Left colon (tissue), 2 donors: Measurements from ENCODE around the gene NEURL1B. TPM values are rescaled to one million over a fixed set of nuclear protein-coding genes. Genes with fewer than 3 reads are reported as not detected.
A peak's percentile ranks its signal among the peaks of the same experiment; 100 is the strongest.

Experiments used
- ATAC-seq: fragments of 200-7000 bp; cut with Tn5 transposase; one replicate; pipeline ENCODE4 v1.9.1; 2020; ENCODE audit warnings: mild to moderate bottlenecking, moderate library complexity
- DNase-seq, 2 donors: peaks; one replicate each; pipeline ENCODE4 v3.0.0-alpha.2; 2020
- intact Hi-C, 2 donors: fragments of 100-400 bp; cut with DNase I in 1 of 2; cut with micrococcal nuclease in 1 of 2; formaldehyde crosslinking; loops; one replicate each; pipeline versions ENCODE4 v1.11.2 to v1.14.0; 2022; cut with DNase I, micrococcal nuclease
- total RNA-seq, 2 donors: library from RNA; stranded (reverse); fragmentation: NEBNext Ultra II Directional; extraction: Animal tissue kit (Norgen Biotek cat#: 25700); gene quantifications; one replicate each; pipeline ENCODE4 v1.2.1, GENCODE V29; 2021
- donor health status: DM: no; HTN: no; CAD: no.
- donor health status: DM: yes; HTN: yes; CAD: no.

NEURL1B gene
- total RNA-seq, 2 donors from 2014 or later: 60.5 to 90.8 TPM

- DNase-seq (no peak), ATAC-seq (peak; percentile 53)
- intact Hi-C loops: no loop called here
Measured at GRCh38 chr5:172630082-172630481, 11.0 kb upstream of the NEURL1B start.

GRCh38 chr5:172630482-172630881 is 10.6 kb upstream of the NEURL1B start:
- no peak for ATAC-seq
- DNase-seq: no peak
- intact Hi-C loops: no loop called here

GRCh38 chr5:172630986-172631385 is 10.1 kb upstream of the NEURL1B start:
- peak; percentile 11 for ATAC-seq
- no peak for DNase-seq
- intact Hi-C loops: no loop called here

- ATAC-seq (no peak), DNase-seq (peak in 1 of 2 donors; percentile 6)
- intact Hi-C loops: no loop called here
Measured at GRCh38 chr5:172632346-172633092, 8.5 kb upstream of the NEURL1B start.

- DNase-seq: peak in 1 of 2 donors; percentile 2
- no peak for ATAC-seq
- intact Hi-C loops: no loop called here
Measured at GRCh38 chr5:172633403-172633970, 7.6 kb upstream of the NEURL1B start.

GRCh38 chr5:172634106-172634899 is 6.8 kb upstream of the NEURL1B start:
- intact Hi-C loops: no loop called here
- ATAC-seq: no peak

GRCh38 chr5:172635038-172635437 is 6.0 kb upstream of the NEURL1B start:
- no peak for ATAC-seq
- intact Hi-C loops: no loop called here

More at GRCh38 chr5:172634106-172634899, 6.8 kb upstream of the NEURL1B start:
- DNase-seq: peak; percentile 3 to 15

GRCh38 chr5:172636279-172637050 is 4.6 kb upstream of the NEURL1B start:
- peak; percentile 16 for DNase-seq
- intact Hi-C loops: no loop called here

More at GRCh38 chr5:172635038-172635437, 6.0 kb upstream of the NEURL1B start:
- peak; percentile 5 to 18 for DNase-seq

GRCh38 chr5:172637110-172637580 is 3.9 kb upstream of the NEURL1B start:
- DNase-seq (peak; percentile 89 to 96), ATAC-seq (peak; percentile 83)
- intact Hi-C loops: no loop called here

More at GRCh38 chr5:172636279-172637050, 4.6 kb upstream of the NEURL1B start:
- no peak for ATAC-seq

GRCh38 chr5:172637740-172638139 is 3.3 kb upstream of the NEURL1B start:
- intact Hi-C loops: no loop called here
- ATAC-seq (peak; percentile 2), DNase-seq (peak; percentile 26 to 30)

- intact Hi-C loops: no loop called here
- DNase-seq (peak; percentile 7 to 21), ATAC-seq (no peak)
Measured at GRCh38 chr5:172638209-172638768, 2.8 kb upstream of the NEURL1B start.

GRCh38 chr5:172640139-172640538 is 924 bp upstream of the NEURL1B start:
- intact Hi-C loops: loop anchor here in 1 of 2 donors (10.0 kb wide), 2 partner anchors 55 to 75 kb away; no protein-coding TSS in a partner anchor
- ATAC-seq (no peak), DNase-seq (peak in 1 of 2 donors; percentile 26)

- ATAC-seq: no peak
- intact Hi-C loops: loop anchor here in 1 of 2 donors (10.0 kb wide), 2 partner anchors 53 to 77 kb away; no protein-coding TSS in a partner anchor
Measured at GRCh38 chr5:172641359-172642050, 442 bp downstream of the NEURL1B start.

GRCh38 chr5:172642051-172642409 is 967 bp downstream of the NEURL1B start:
- no peak for ATAC-seq
- DNase-seq: peak; percentile 26 to 32
- intact Hi-C loops: loop anchor here in 1 of 2 donors (10.0 kb wide), 2 partner anchors 53 to 77 kb away; no protein-coding TSS in a partner anchor

More at GRCh38 chr5:172641359-172642050, 442 bp downstream of the NEURL1B start:
- peak; percentile 32 to 48 for DNase-seq

- intact Hi-C loops: loop anchor here in 1 of 2 donors (10.0 kb wide), 2 partner anchors 52 to 78 kb away; no protein-coding TSS in a partner anchor
- DNase-seq (no peak), ATAC-seq (peak; percentile 6)
Measured at GRCh38 chr5:172642486-172642885, 1.4 kb downstream of the NEURL1B start.

GRCh38 chr5:172642926-172643871 is 2.1 kb downstream of the NEURL1B start:
- intact Hi-C loops: loop anchor here in 1 of 2 donors (10.0 kb wide), 2 partner anchors 52 to 78 kb away; no protein-coding TSS in a partner anchor
- no peak for ATAC-seq

More at GRCh38 chr5:172642926-172643871, 2.1 kb downstream of the NEURL1B start:
- peak in 1 of 2 donors; percentile 40 for DNase-seq
